HK-2 (cell line): ENCODE data around the gene GALR1.
"Not testable (repeated sequence)": the region's sequence is repeated elsewhere in the genome, so short reads cannot be mapped to it uniquely, and the experiment has no call there.

Experiments
- DNase-seq: peaks from one replicate; pipeline ENCODE4 v3.0.0-alpha.2; 2018; ENCODE audit not compliant: unreplicated experiment

GALR1 gene

DNA sequence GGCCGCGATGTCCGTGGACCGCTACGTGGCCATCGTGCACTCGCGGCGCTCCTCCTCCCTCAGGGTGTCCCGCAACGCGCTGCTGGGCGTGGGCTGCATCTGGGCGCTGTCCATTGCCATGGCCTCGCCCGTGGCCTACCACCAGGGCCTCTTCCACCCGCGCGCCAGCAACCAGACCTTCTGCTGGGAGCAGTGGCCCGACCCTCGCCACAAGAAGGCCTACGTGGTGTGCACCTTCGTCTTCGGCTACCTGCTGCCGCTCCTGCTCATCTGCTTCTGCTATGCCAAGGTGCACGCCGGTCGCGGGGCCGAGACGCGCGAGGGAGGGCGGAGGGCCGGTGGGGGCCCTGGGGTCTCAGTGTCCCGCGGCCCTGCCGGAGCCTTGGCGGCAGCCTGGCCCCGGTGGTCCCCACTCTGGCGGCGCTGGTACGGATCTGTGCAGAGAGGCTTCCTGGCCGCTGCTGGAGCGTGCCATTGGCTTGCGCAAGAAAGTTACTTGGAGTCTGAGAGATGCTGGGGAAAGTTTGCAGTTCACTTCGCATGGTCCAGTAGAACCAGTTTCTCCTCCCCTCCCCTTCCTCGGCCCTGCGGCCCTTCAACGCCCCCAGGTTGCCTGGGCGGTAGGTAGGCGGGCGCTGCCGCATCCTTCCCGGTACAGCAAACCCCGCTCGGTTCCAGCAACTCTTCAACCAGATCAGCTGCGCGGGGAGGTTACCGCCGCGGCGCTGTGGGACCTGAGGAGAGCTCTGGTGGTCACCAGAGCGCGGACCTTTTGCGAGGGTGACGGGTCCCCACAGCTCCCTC is 1.5 kb downstream of the GALR1 start:
- DNase-seq = no peak

DNA sequence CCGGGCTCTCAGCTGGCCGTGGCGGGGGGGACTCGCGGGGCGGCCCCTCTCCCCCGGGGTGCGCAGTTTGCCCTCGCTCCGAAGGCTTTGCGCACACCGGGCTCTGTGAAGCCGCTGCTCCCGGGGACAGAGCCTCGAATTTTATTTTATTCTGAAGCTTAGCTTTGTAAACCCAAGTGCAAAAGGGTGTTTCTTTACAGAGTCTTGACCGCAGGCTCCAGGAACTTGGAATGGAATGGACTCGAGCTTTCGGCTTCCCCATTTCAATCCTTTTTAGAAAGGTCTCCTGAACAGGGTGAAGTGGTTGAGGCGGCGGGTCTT is 2.0 kb downstream of the GALR1 start:
- no peak for DNase-seq

GRCh38 chr18:77254711-77255405 is 5.2 kb downstream of the GALR1 start:
- no peak for DNase-seq

DNA sequence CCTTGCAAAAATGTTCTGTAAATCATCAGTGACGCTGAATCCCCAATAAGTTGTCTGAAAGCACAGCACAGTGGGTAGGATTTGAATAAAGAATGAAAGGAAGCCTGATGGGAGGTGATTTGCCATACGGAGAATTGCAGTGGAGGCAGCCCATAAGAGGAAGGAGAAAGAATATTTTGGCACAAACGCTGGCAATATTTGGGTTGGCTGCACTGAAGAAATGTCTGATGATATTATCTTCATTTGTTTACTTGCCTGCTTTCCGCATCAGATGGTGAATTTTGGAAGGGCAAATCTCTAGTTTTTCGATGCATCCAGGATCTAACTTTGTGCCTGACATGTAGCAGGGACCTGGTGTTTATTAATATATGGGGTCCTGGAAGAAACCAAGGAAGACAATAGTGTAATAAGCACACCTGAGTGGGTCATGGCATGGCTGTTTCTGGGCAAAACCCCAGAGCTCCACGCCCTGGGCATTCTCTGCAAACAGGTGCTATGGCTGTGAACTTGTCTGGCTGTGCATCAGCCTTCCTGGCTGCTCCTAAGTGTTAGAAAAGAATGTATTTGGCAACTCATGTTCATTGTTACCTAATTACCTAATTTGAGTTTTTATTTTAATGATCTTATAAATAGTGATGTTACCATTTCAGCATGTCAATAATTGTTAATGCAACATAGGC is 5.9 kb downstream of the GALR1 start:
- no peak for DNase-seq

DNA sequence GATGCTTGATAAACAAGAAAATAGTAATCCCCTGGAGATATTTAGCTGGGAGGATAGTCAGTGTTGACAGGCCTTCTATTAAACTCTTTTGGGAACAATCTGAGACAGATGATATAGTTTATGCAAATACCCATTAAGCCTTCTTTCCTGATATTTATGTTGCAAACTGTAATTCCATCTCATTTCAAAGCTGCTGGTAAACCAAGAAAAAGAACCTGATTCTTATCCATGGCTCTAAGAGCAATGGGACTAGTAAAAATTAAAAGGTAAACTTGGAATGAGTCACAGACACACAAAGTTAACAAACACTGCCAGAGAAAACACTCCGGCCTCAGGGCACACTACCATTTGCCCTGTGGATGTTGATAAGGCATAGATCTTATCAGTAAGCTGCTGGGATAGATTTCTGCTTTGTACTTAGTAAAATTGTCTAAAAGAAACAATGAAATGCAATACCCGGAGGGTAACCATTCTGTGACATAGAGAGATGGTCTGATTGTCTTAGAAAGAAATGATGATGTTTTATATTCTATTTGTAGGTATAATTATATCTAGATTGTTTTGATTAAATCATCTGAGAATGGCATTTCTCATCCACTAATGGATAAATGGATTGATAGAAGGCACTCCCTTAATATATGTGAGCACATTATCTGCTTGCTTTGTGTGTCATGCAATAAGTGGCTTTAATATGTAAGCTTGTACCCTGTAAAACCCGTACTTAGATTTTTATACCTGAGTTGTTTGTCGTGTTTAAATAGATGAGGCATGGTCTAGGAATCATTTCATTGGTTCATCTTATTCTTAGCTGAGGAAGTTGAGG is 13.2 kb downstream of the GALR1 start:
- no peak for DNase-seq

DNA sequence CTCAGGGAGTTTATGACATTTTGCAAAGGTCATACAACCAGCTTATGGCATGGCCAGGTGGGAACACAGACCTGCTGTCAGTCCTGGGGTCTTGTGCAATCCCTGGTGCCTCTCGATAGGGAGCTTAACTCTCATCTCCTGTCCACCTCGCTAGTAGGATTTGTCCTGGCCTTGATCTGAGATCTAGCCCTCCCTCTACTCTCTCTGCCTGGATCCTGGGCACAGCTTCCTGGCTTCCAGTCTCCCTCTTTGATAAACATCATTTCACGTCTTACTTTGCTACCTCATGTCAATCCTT is 13.8 kb downstream of the GALR1 start:
- DNase-seq = no peak

DNA sequence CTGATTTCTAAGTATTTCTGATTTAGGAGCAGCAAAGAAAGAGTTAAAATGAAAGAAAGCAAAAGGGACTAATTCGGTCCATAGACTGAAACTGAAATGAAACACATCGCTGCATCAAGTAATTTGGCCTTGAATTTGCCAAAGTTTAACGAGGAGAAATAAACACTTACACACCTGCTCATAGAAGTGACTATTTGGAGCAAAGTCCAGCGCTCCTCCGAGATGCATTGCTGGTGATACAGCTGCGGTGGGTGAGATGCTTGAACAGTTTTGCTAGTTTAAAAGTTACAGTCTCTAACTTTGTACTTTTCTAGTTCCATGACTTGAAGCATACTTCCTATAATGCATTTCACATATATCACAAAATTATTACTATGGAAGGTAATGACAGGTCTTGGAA is 18.3 kb downstream of the GALR1 start:
- DNase-seq = no peak

GRCh38 chr18:77268456-77268855 is 18.8 kb downstream of the GALR1 start:
- DNase-seq = no peak

DNA sequence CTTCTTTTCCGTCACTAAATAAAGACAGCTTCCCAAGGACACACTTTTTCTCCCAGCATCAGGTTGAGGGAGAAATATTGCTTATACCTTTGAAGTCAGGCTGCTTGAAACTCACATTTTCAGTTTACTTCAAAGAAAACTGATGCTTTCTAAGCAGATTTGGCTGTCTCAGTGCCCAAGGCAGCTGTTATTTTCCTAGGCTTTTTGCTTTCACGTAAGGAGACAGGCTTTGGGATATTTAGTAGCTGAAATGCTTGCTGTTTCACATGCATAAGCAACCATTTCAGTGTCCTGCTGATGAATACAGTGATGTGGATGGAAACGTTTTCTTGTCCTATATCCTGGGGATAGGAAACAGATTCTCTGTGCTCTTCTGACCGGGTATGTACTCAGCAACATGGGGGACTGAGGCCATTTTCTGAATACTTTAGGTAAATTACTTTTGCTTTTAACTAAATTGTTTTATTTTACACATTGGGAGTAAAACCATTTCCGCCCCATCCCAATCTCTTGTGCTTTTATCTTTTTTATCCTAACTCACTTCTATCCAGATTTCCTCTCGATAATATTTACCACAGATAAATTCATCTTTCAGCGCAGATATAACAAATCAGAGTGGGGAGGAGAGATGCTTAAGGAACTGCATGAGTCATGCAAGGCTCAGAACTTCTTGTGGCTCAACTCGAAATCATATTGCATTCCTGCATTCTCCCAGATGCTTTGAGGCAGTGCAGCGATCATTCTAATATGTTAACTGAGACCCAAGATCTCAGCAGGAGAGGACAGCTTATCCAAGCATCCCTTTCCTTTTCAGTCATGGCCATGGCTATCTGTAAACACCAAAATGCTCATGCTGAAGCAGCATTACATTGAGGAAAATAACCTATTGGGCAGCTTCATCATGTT is 22.2 kb downstream of the GALR1 start:
- no peak for DNase-seq

- DNase-seq = not testable (repeated sequence)
Observed at GRCh38 chr18:77290841-77291240, 41.2 kb downstream of the GALR1 start.

- DNase-seq = no peak
Observed at GRCh38 chr18:77298172-77298571, 48.5 kb downstream of the GALR1 start.

DNA sequence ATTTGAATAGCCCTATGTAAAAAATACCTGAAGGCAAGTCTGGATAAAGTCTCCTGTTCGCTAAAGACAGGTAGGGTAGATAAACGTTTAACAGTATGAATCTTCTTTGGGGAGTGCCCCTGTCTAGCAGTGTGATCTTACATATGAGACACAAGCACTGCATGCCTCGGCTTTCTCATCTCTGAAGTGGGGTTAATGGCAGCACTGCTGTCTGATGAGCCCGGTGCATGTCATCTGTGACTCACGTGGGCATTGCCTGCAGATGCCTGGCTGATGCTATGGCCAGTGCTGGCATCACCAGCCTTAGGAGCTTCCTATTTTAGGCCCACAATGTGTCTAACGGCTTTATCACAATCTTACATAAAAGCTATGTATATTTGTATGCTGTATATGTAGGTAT is 50.1 kb downstream of the GALR1 start:
- no peak for DNase-seq

DNA sequence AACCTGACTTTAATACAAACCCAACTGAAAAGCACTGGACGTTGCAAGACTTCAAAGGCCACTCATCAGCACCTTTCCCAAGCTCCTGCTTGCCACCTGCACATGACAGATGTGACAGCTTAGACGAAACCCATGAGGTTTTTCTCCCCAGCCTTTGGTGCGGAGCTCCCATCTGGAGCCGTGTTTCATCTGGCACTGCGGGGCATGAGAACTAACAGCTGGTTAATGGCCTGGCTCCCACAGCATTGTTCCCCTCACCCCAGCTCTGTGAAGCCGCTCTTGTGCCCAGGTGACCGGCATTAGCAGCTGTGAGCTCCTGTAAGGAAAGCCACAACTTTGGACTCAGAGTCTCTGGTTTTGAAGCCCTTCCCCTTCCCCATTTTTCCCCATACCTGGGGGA is 50.9 kb downstream of the GALR1 start:
- DNase-seq = no peak

GRCh38 chr18:77304268-77304667 is 54.6 kb downstream of the GALR1 start:
- DNase-seq = no peak

- no peak for DNase-seq
Observed at GRCh38 chr18:77305676-77306075, 56.0 kb downstream of the GALR1 start.

DNA sequence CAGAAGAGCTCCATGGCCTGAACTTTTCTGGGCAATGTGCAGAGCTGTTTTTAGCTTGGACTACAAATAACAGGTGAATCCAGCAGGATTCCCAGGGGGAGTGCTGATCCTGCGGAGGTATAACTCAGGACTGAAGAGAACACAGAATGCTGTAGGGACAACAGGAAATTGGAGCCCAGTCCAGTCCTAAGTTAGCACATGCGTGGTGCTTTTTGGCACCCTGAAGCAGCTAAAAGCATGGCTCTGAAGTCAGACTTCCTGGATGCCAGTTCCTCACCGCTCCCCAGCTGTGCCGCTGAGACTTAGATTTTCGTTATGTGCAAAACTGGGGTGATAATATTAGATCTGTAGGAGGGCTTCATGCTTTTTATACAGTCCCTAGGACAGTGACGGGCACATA is 58.6 kb downstream of the GALR1 start:
- DNase-seq = no peak

GRCh38 chr18:77314511-77314910 is 64.9 kb downstream of the GALR1 start:
- no peak for DNase-seq

GRCh38 chr18:77314952-77315351 is 65.3 kb downstream of the GALR1 start:
- no peak for DNase-seq

GRCh38 chr18:77316008-77316407 is 66.4 kb downstream of the GALR1 start:
- no peak for DNase-seq

- DNase-seq = no peak
Observed at GRCh38 chr18:77316641-77317040, 67.0 kb downstream of the GALR1 start.

- DNase-seq = no peak
Observed at GRCh38 chr18:77320971-77321559, 71.4 kb downstream of the GALR1 start.
